Neutrophil (primary cell): ENCODE data around the gene C1orf105.
"Not testable (repeated sequence)": the region's sequence is repeated elsewhere in the genome, so short reads cannot be mapped to it uniquely, and the experiment has no call there.

ENCODE experiments used
- H3K27ac ChIP-seq: fragments of 200-600 bp; sonication (generic); 2 replicates; pipeline ENCODE4 v1.5.1; 2016; ENCODE audit warnings: mild to moderate bottlenecking, moderate library complexity
- H3K27me3 ChIP-seq: fragments of 200-600 bp; sonication (generic); 2 replicates; pipeline ENCODE4 v1.6.0; 2016; ENCODE audit warnings: mild to moderate bottlenecking
- H3K36me3 ChIP-seq: fragments of 200-600 bp; sonication (generic); 2 replicates; pipeline ENCODE4 v1.5.1; 2017
- H3K4me1 ChIP-seq, 2 experiments: fragments of 200-600 bp in 1 of 2; sonication (generic) in 1 of 2; 1 replicate in 1 of 2; 2 replicates in 1 of 2; pipeline versions ENCODE4 v1.5.1 to v1.6.1; 2013 to 2016; ENCODE audit warnings: low read depth in 1 of 2, low read length in 1 of 2, mild to moderate bottlenecking in 1 of 2, moderate library complexity in 1 of 2; ENCODE audit not compliant: control insufficient read depth in 1 of 2, insufficient read depth in 1 of 2
- H3K4me3 ChIP-seq, 2 experiments: fragments of 200-600 bp in 1 of 2; sonication (generic) in 1 of 2; 1 replicate in 1 of 2; 2 replicates in 1 of 2; pipeline ENCODE4 v1.5.1; 2013 to 2016; ENCODE audit warnings: low read depth in 1 of 2, low read length in 1 of 2, mild to moderate bottlenecking in 1 of 2, moderate library complexity in 1 of 2
- H3K9me3 ChIP-seq: fragments of 200-600 bp; sonication (generic); 2 replicates; pipeline ENCODE4 v1.5.1; 2016
- CTCF ChIP-seq: fragments of 200-600 bp; sonication (generic); IDR thresholded peaks from 2 replicates; pipeline ENCODE4 v1.5.1; 2016; ENCODE audit warnings: antibody characterized with exemption

The C1orf105 gene, protein sequence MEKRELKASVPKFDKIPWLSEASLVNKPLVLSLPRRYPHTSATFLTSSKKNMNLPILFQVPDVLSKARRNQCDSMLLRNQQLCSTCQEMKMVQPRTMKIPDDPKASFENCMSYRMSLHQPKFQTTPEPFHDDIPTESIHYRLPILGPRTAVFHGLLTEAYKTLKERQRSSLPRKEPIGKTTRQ

DNA sequence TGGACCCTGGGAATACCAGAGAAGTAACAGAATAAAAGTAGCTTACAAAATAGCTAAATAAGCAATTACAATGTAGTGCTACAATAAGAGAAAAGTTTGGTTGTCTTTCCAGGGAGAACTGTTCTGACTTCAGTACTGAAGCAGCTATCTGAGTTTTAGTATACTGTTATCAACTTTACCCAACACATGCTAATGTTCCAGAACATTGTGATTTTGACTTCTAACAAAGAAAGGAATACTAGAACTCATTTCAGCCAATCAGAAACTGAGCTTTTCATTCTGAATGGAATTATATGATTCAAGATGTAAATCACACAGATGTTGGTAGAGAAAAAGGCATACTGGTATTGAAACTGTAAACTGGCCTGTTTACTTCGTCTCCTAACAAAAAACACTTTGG lies at the start of gene C1orf105:
Gene C1orf105, plus strand, starts transcription at position 301 of the 400 bp plus-strand sequence. CDS start 201 bp downstream, outside the sequence.
- TF ChIP-seq CTCF = no peak

GRCh38 chr1:172371646-172372045 lies 48.8 kb upstream of the C1orf105 start:
- not testable (repeated sequence) for H3K4me1 ChIP-seq, H3K9me3 ChIP-seq, H3K4me3 ChIP-seq, H3K27ac ChIP-seq, H3K27me3 ChIP-seq, H3K36me3 ChIP-seq

More for the DNA sequence above, at the start of gene C1orf105:
- Histone ChIP-seq H3K9me3 (no peaks in the 10 kb centered on the region), H3K36me3 (no peaks in the 10 kb centered on the region), H3K4me3 (no peak within 1 kb of the TSS), H3K4me1 (no peaks in the 10 kb centered on the region), H3K27ac (no peak within 1 kb of the TSS), H3K27me3 (no peaks in the 10 kb centered on the region)

- H3K9me3 ChIP-seq = no peaks in the 10 kb centered on the region
- no peaks in the 10 kb centered on the region for H3K36me3 ChIP-seq
- no peaks in the 10 kb centered on the region for H3K4me1 ChIP-seq
- TF ChIP-seq CTCF = no peak
- no peaks in the 10 kb centered on the region for H3K27me3 ChIP-seq
- no peak overlapping the region for H3K27ac ChIP-seq
- no peak overlapping the region for H3K4me3 ChIP-seq
Measured at GRCh38 chr1:172373864-172374263, 46.6 kb upstream of the C1orf105 start.

DNA sequence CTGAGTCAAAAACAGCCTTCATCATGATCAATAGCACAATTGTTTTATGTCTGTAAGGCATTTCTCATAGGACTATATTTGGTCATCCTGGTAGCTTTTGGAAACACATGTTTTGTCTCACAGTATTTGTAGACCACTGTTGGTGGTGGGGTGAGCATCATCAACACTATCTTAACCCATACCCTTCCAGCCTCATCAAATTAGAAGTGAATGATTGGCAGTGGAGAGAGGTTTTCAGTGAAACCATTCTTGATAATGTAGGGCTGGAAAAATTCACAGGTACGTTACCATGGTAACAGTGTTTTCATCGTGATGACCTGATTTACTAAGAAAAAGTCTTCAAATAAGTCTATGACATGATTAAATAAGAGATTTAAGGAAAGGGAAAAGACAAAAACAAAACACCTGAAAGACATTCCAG lies 45.3 kb upstream of the C1orf105 start:
- no peaks in the 10 kb centered on the region for H3K36me3 ChIP-seq
- no peak for TF ChIP-seq CTCF
- H3K4me3 ChIP-seq = no peak overlapping the region
- H3K27me3 ChIP-seq = no peaks in the 10 kb centered on the region
- no peaks in the 10 kb centered on the region for H3K9me3 ChIP-seq
- no peaks in the 10 kb centered on the region for H3K4me1 ChIP-seq
- no peak overlapping the region for H3K27ac ChIP-seq

DNA sequence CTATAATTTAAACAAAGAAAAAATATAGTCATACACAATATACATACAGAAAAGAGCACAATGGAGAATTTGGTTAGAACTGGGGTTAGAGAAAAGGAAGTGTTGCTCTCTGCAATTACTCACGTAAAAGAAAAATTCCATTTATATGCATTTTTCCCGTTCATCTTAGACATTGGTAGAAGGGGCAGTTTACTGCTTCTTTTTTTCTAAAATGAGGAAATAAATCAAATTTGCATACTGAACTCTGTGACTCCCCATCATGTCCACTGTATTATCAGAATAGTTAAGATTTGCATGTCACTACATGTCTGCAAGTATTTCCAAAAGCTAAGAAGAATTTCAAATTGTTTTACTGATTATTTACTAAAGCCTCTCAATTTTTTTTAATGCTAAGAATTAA lies 44.1 kb upstream of the C1orf105 start:
- H3K36me3 ChIP-seq = no peaks in the 10 kb centered on the region
- no peak for TF ChIP-seq CTCF
- H3K4me3 ChIP-seq = no peak overlapping the region
- no peaks in the 10 kb centered on the region for H3K27me3 ChIP-seq
- H3K27ac ChIP-seq = no peak overlapping the region
- H3K4me1 ChIP-seq = no peaks in the 10 kb centered on the region
- H3K9me3 ChIP-seq = no peaks in the 10 kb centered on the region

DNA sequence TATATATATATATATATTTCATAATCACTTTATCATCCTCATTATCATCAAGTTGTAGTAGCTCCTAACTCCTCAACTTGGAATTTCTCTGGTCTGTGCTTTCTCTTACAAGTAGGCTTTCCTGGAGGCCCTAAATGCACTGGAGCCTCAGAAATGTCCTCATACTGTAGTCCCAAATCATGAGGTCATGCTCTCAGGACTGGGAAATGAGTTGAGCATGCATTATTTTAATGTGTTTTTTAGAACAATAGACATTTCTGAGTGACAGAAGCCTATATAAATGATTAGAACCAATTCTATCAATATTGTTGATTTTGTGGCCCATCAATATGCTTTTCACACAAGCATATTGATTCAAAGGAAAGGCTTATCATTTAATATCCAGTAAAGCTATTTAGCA lies 42.9 kb upstream of the C1orf105 start:
- H3K9me3 ChIP-seq = no peaks in the 10 kb centered on the region
- no peaks in the 10 kb centered on the region for H3K27me3 ChIP-seq
- no peak for TF ChIP-seq CTCF
- H3K4me3 ChIP-seq = no peak overlapping the region
- no peaks in the 10 kb centered on the region for H3K4me1 ChIP-seq
- no peak overlapping the region for H3K27ac ChIP-seq
- no peaks in the 10 kb centered on the region for H3K36me3 ChIP-seq
